ES-I3 (cell line): Measurements from ENCODE around the gene SPDYE6.
"Not testable (repeated sequence)": the region's sequence is repeated elsewhere in the genome, so short reads cannot be mapped to it uniquely, and the experiment has no call there.

Source experiments
- H3K36me3 ChIP-seq: 2 replicates; pipeline ENCODE4 v1.6.1; 2013; ENCODE audit warnings: mild to moderate bottlenecking, low read length, control low read depth, moderate library complexity; ENCODE audit not compliant: insufficient read depth
- H3K4me1 ChIP-seq: 2 replicates; pipeline ENCODE4 v1.6.1; 2013; ENCODE audit warnings: mild to moderate bottlenecking, control low read depth, low read length; ENCODE audit not compliant: insufficient read depth
- H3K9ac ChIP-seq: 2 replicates; pipeline ENCODE4 v1.6.1; 2013; ENCODE audit warnings: low read depth, mild to moderate bottlenecking, low read length, moderate library complexity
- H3K9me3 ChIP-seq: 2 replicates; pipeline ENCODE4 v1.6.1; 2013; ENCODE audit warnings: mild to moderate bottlenecking, low read length, moderate library complexity; ENCODE audit not compliant: control insufficient read depth, insufficient read depth

SPDYE6 gene

GRCh38 chr7:102381696-102382425 is 25.6 kb upstream of the SPDYE6 start:
- not testable (repeated sequence) for H3K9ac ChIP-seq, H3K4me1 ChIP-seq, H3K36me3 ChIP-seq, H3K9me3 ChIP-seq

GRCh38 chr7:102380837-102381236 is 24.6 kb upstream of the SPDYE6 start:
- H3K36me3 ChIP-seq, H3K9ac ChIP-seq, H3K4me1 ChIP-seq, H3K9me3 ChIP-seq: not testable (repeated sequence)

GRCh38 chr7:102376964-102377466 is 20.8 kb upstream of the SPDYE6 start:
- Histone ChIP-seq H3K36me3 (peaks cover 5% of the 10 kb centered on the region; the same call in 1 of the 2 replicates), H3K9me3 (no peaks in the 10 kb centered on the region), H3K9ac (no peak overlapping the region), H3K4me1 (0 out of 2 replicates have a peak, but pooled peaks cover 8% of the 10 kb centered on the region)

- H3K9me3 ChIP-seq, H3K4me1 ChIP-seq, H3K9ac ChIP-seq, H3K36me3 ChIP-seq: not testable (repeated sequence)
These were observed 16.6 kb upstream of the SPDYE6 start for GRCh38 chr7:102372796-102373195.

- H3K4me1 ChIP-seq, H3K36me3 ChIP-seq, H3K9ac ChIP-seq, H3K9me3 ChIP-seq: not testable (repeated sequence)
These were observed 13.8 kb upstream of the SPDYE6 start for GRCh38 chr7:102370038-102370437.

- not testable (repeated sequence) for H3K9ac ChIP-seq, H3K4me1 ChIP-seq, H3K9me3 ChIP-seq
These were observed 9.1 kb upstream of the SPDYE6 start for GRCh38 chr7:102365390-102365789.

GRCh38 chr7:102364394-102364886 is 8.2 kb upstream of the SPDYE6 start:
- peak overlapping the region; percentile 46; the same call in 1 of the 2 replicates for H3K9ac ChIP-seq
- not testable (repeated sequence) for H3K9me3 ChIP-seq

More at GRCh38 chr7:102365390-102365789, 9.1 kb upstream of the SPDYE6 start:
- H3K36me3 ChIP-seq, result not testable (repeated sequence)

GRCh38 chr7:102363549-102364393 is 7.5 kb upstream of the SPDYE6 start:
- not testable (repeated sequence) for H3K4me1 ChIP-seq, H3K9me3 ChIP-seq, H3K36me3 ChIP-seq
- H3K9ac ChIP-seq, result peak overlapping the region; percentile 46; the same call in 1 of the 2 replicates

More at GRCh38 chr7:102364394-102364886, 8.2 kb upstream of the SPDYE6 start:
- H3K36me3 ChIP-seq, H3K4me1 ChIP-seq: not testable (repeated sequence)

GRCh38 chr7:102346983-102347382 is 9.3 kb downstream of the SPDYE6 start:
- not testable (repeated sequence) for H3K36me3 ChIP-seq, H3K9ac ChIP-seq, H3K4me1 ChIP-seq, H3K9me3 ChIP-seq

- H3K4me1 ChIP-seq, H3K36me3 ChIP-seq, H3K9ac ChIP-seq, H3K9me3 ChIP-seq: not testable (repeated sequence)
These were observed 15.5 kb downstream of the SPDYE6 start for GRCh38 chr7:102340599-102341368.

- H3K9ac ChIP-seq, H3K9me3 ChIP-seq, H3K36me3 ChIP-seq, H3K4me1 ChIP-seq: not testable (repeated sequence)
These were observed 18.8 kb downstream of the SPDYE6 start for GRCh38 chr7:102337420-102337819.

- not testable (repeated sequence) for H3K4me1 ChIP-seq, H3K9me3 ChIP-seq, H3K36me3 ChIP-seq, H3K9ac ChIP-seq
These were observed 19.2 kb downstream of the SPDYE6 start for GRCh38 chr7:102337002-102337401.

- not testable (repeated sequence) for H3K36me3 ChIP-seq, H3K4me1 ChIP-seq, H3K9ac ChIP-seq, H3K9me3 ChIP-seq
These were observed 20.7 kb downstream of the SPDYE6 start for GRCh38 chr7:102335574-102335973.

- H3K9me3 ChIP-seq, H3K4me1 ChIP-seq, H3K9ac ChIP-seq, H3K36me3 ChIP-seq: not testable (repeated sequence)
These were observed 25.4 kb downstream of the SPDYE6 start for GRCh38 chr7:102330666-102331460.
